Ovary (tissue), 9 donors: Measurements from ENCODE around the gene CDCP1. TPM values are rescaled to one million over a fixed set of nuclear protein-coding genes. Genes with fewer than 3 reads are reported as not detected.
A peak's percentile ranks its signal among the peaks of the same experiment; 100 is the strongest.

ENCODE experiments used
- DNase-seq, 5 donors: peaks; one replicate each; pipeline ENCODE4 v3.0.0-alpha.2; 2019 to 2020
- H3K27ac ChIP-seq, 2 donors: fragments of 200-600 bp; one replicate each; pipeline versions ENCODE4 v1.5.1 to v1.8.0; 2019 to 2022
- H3K27me3 ChIP-seq: fragments of 200-600 bp; one replicate; pipeline ENCODE4 v1.8.0; 2022
- H3K36me3 ChIP-seq: fragments of 200-600 bp; sonication (generic); one replicate; pipeline ENCODE4 v1.5.1; 2019
- H3K4me1 ChIP-seq: one replicate; pipeline ENCODE4 v1.8.1; 2013; ENCODE audit warnings: mild to moderate bottlenecking, moderate library complexity; ENCODE audit not compliant: insufficient read depth
- H3K4me3 ChIP-seq: fragments of 200-600 bp; sonication (generic); one replicate; pipeline ENCODE4 v1.5.1; 2017
- H3K9me3 ChIP-seq, 2 donors: fragments of 200-600 bp in 1 of 2; sonication (generic) in 1 of 2; one replicate each; pipeline versions ENCODE4 v1.5.1 to v1.8.1; 2013 to 2019; ENCODE audit warnings: mild to moderate bottlenecking in 1 of 2, moderate library complexity in 1 of 2
- EP300 ChIP-seq: sonication (generic); formaldehyde crosslinking; IDR thresholded peaks from one replicate; pipeline ENCODE4 v1.6.1; 2017; ENCODE audit warnings: antibody characterized with exemption
- POLR2A ChIP-seq: fragments of 450-650 bp; IDR thresholded peaks from one replicate; pipeline ENCODE4 v1.6.1; 2017; ENCODE audit warnings: antibody characterized with exemption, mild to moderate bottlenecking, moderate library complexity
- WGBS, 3 donors: extraction: QIAGEN DNeasy Blood & Tissue Kit in 1 of 3; methylation state at CpG; one replicate each; pipeline versions ENCODE4 v1.1.5 to v1.1.7; 2013 to 2017; 5-methylcytosine and 5-hydroxymethylcytosine counted together
- intact Hi-C, 4 donors: fragments of 100-400 bp; cut with DNase I; formaldehyde crosslinking; loops; one replicate each; pipeline versions ENCODE4 v1.11.0 to v1.15.1; 2022 to 2023
- polyA plus RNA-seq, 2 donors: library from polyadenylated mRNA; stranded (reverse); fragments of 200-250 nt in 1 of 2; fragments of 350-450 nt in 1 of 2; fragmentation: Illumina TruSeq in 1 of 2; extraction: RNeasy Lipid Tissue Mini Kit (QIAGEN cat#74804) in 1 of 2; gene quantifications; one replicate each; pipeline ENCODE4 v1.2.3, GENCODE V29; 2013 to 2014
- total RNA-seq, 7 donors: library from RNA; depleted of rRNA in 2 of 7; stranded (reverse); fragments of >200 nt in 2 of 7; fragmentation: NEBNext Ultra II Directional in 3 of 7; extraction: Animal tissue kit (Norgen Biotek cat#: 25700) in 3 of 7; gene quantifications; one replicate each; pipeline versions ENCODE4 v1.1.0 to v1.2.4, GENCODE V29; 2016 to 2023
- TF ChIP-seq, protein P1 (sequence below), 3 donors: fragments of 450-650 bp in 2 of 3; fragments of 200-600 bp in 1 of 3; IDR thresholded peaks; one replicate each; pipeline versions ENCODE4 v1.5.1 to v1.8.0; 2016 to 2022; ENCODE audit warnings: antibody characterized with exemption in 3 of 3, mild to moderate bottlenecking in 1 of 3
- donor health status: DM: no; HTN: no; CAD: no; lungs with moderate emphysema.
- donor health status: DM: no; HTN: no; CAD: no.
- donor health status: Bipolar disorder and iron deficiency.
- donor health status: DM: yes; HTN: yes; CAD: no.
- donor health status: DM: no; HTN: no; CAD: no.
- donor health status: DM: yes; HTN: yes; CAD: no.

CDCP1 gene
- total and polyA plus RNA-seq, 9 donors, result 0.12 to 14.4 (median 1.7) TPM

GRCh38 chr3:45185461-45185860 lies 39.3 kb upstream of the CDCP1 start:
- H3K36me3 ChIP-seq, result no peaks in the 10 kb centered on the region
- TF ChIP-seq POLR2A, result no peak
- TF ChIP-seq, protein P1, sequence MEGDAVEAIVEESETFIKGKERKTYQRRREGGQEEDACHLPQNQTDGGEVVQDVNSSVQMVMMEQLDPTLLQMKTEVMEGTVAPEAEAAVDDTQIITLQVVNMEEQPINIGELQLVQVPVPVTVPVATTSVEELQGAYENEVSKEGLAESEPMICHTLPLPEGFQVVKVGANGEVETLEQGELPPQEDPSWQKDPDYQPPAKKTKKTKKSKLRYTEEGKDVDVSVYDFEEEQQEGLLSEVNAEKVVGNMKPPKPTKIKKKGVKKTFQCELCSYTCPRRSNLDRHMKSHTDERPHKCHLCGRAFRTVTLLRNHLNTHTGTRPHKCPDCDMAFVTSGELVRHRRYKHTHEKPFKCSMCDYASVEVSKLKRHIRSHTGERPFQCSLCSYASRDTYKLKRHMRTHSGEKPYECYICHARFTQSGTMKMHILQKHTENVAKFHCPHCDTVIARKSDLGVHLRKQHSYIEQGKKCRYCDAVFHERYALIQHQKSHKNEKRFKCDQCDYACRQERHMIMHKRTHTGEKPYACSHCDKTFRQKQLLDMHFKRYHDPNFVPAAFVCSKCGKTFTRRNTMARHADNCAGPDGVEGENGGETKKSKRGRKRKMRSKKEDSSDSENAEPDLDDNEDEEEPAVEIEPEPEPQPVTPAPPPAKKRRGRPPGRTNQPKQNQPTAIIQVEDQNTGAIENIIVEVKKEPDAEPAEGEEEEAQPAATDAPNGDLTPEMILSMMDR (IDR thresholded peaks at IDR 0.05), result no peak
- TF ChIP-seq EP300, result no peak
- intact Hi-C loops, result no loop called here
- no peaks in the 10 kb centered on the region for H3K27me3 ChIP-seq
- no peak for DNase-seq
- H3K4me3 ChIP-seq, result no peak overlapping the region
- 88 to 92% (median 89%) methylated on average over 5 of the region's 5 CpGs for WGBS, 3 donors
- H3K4me1 ChIP-seq, result no peaks in the 10 kb centered on the region
- H3K9me3 ChIP-seq, result no peaks in the 10 kb centered on the region
- H3K27ac ChIP-seq, result no peak overlapping the region

- Histone ChIP-seq H3K36me3 (no peaks in the 10 kb centered on the region), H3K4me3 (no peak overlapping the region), H3K27ac (no peak overlapping the region), H3K27me3 (no peaks in the 10 kb centered on the region), H3K4me1 (no peaks in the 10 kb centered on the region), H3K9me3 (no peaks in the 10 kb centered on the region)
- intact Hi-C loops, result no loop called here
- TF ChIP-seq EP300 (no peak), POLR2A (no peak)
- TF ChIP-seq, protein P1 (IDR thresholded peaks at IDR 0.05), result no peak
- WGBS, 3 donors, result 85 to 93% (median 90%) methylated on average over 2 of the region's 2 CpGs
- DNase-seq, result no peak
Observed at GRCh38 chr3:45185052-45185451, 38.9 kb upstream of the CDCP1 start.

DNA sequence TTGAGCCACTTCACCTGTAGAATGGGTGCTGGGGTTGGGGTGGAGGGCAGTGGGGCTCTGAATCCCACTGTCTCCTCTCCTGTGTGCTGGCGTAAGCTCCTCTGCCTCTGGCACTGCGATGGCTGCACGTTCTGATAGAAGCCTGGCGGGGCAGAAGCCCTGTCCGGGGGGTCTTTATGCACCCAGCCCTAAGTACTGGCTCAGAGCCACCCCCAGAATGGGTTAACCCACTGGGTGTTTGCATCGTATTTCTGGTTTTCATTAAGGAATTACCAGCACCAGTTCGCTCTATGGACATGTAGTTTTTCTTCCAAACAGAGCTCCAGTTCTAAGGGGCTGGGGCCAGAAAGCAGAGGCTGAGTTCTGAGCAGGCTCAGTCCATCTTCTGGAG lies 37.7 kb upstream of the CDCP1 start:
- intact Hi-C loops, result no loop called here
- TF ChIP-seq EP300 (no peak), POLR2A (no peak)
- TF ChIP-seq, protein P1 (IDR thresholded peaks at IDR 0.05), result no peak
- no peaks in the 10 kb centered on the region for H3K27me3 ChIP-seq
- H3K36me3 ChIP-seq, result no peaks in the 10 kb centered on the region
- 77 to 87% (median 87%) methylated on average over 7 of the region's 7 CpGs for WGBS, 3 donors
- DNase-seq, result no peak
- H3K4me3 ChIP-seq, result no peak overlapping the region
- H3K4me1 ChIP-seq, result no peaks in the 10 kb centered on the region
- no peak overlapping the region for H3K27ac ChIP-seq
- no peaks in the 10 kb centered on the region for H3K9me3 ChIP-seq

GRCh38 chr3:45182915-45183871 lies 37.0 kb upstream of the CDCP1 start:
- H3K27ac ChIP-seq, result no peak overlapping the region
- H3K9me3 ChIP-seq, result no peaks in the 10 kb centered on the region
- WGBS, 3 donors, result 11 to 27% (median 18%) methylated on average over 7 of the region's 7 CpGs
- TF ChIP-seq POLR2A (no peak), EP300 (no peak)
- TF ChIP-seq, protein P1 (IDR thresholded peaks at IDR 0.05), result no peak
- DNase-seq, result peak in 2 of 5 donors; percentile 16 to 40
- H3K4me1 ChIP-seq, result no peaks in the 10 kb centered on the region
- H3K4me3 ChIP-seq, result no peak overlapping the region
- H3K27me3 ChIP-seq, result no peaks in the 10 kb centered on the region
- intact Hi-C loops, result no loop called here
- H3K36me3 ChIP-seq, result no peaks in the 10 kb centered on the region
